ENCODE results near the gene HYAL3. TPM values are rescaled to one million over a fixed set of nuclear protein-coding genes. Genes with fewer than 3 reads are reported as not detected.

Gene HYAL3
- total RNA-seq, 1 donor from 2014 or later = 6.9 TPM

GRCh38 chr3:50270422-50271224 is 28.6 kb downstream of the HYAL3 start:
- Mint-ChIP-seq H3K9me3 (ENCODE audit: unreplicated experiment) (no peaks in the 10 kb centered on the region), H3K27me3 (ENCODE audit: low read depth, unreplicated experiment) (peaks cover 20% of the 10 kb centered on the region), H3K27ac (ENCODE audit: unreplicated experiment) (peak overlapping the region; percentile 41), H3K4me1 (ENCODE audit: low read depth, unreplicated experiment) (peaks cover 28% of the 10 kb centered on the region), H3K36me3 (ENCODE audit: low read depth, unreplicated experiment) (peaks cover 8% of the 10 kb centered on the region), H3K4me3 (ENCODE audit: unreplicated experiment) (peak overlapping the region; percentile 35)
- Histone ChIP-seq H3K79me2 (ENCODE audit: insufficient read depth, low read length) (no peaks in the 10 kb centered on the region), H3K36me3 (ENCODE audit: insufficient read depth, low read length) (no peaks in the 10 kb centered on the region), H3K9ac (ENCODE audit: low read length) (peak overlapping the region; percentile 38), H3K27ac (ENCODE audit: low read depth, low read length) (no peak overlapping the region), H3K4me3 (ENCODE audit: insufficient read depth, low read depth, low read length) (no peak overlapping the region), H3K9me3 (ENCODE audit: insufficient read depth, low read depth, low read length) (no peaks in the 10 kb centered on the region), H4K20me1 (ENCODE audit: insufficient read depth, low read length) (peaks cover 3% of the 10 kb centered on the region), H3K4me1 (ENCODE audit: insufficient read depth, low read length) (peaks cover 28% of the 10 kb centered on the region), H2AFZ (ENCODE audit: low read depth, low read length) (no peak overlapping the region), H3K27me3 (ENCODE audit: insufficient read depth, low read length) (peaks cover 24% of the 10 kb centered on the region), H3K4me2 (ENCODE audit: low read length) (peak overlapping the region; percentile 3)
- DNase-seq (ENCODE audit: low read depth) = no peak
- no peak for FAIRE-seq
- TF ChIP-seq CTCF (IDR thresholded peaks at IDR 0.05; ENCODE audit: insufficient read depth, low read depth, low read length) (no peak), EZH2 (IDR thresholded peaks at IDR 0.05; ENCODE audit: insufficient read depth, low read length) (no peak)

GRCh38 chr3:50269977-50270413 is 29.2 kb downstream of the HYAL3 start:
- Mint-ChIP-seq H3K27ac (ENCODE audit: unreplicated experiment) (no peak overlapping the region), H3K9me3 (ENCODE audit: unreplicated experiment) (no peaks in the 10 kb centered on the region), H3K4me3 (ENCODE audit: unreplicated experiment) (no peak overlapping the region), H3K27me3 (ENCODE audit: low read depth, unreplicated experiment) (peaks cover 14% of the 10 kb centered on the region), H3K36me3 (ENCODE audit: low read depth, unreplicated experiment) (peaks cover 8% of the 10 kb centered on the region), H3K4me1 (ENCODE audit: low read depth, unreplicated experiment) (peaks cover 31% of the 10 kb centered on the region)
- DNase-seq (ENCODE audit: low read depth) (no peak), FAIRE-seq (no peak)
- H3K9ac ChIP-seq (ENCODE audit: low read length) = peak overlapping the region; percentile 38
- TF ChIP-seq CTCF (IDR thresholded peaks at IDR 0.05; ENCODE audit: insufficient read depth, low read depth, low read length) (no peak), EZH2 (IDR thresholded peaks at IDR 0.05; ENCODE audit: insufficient read depth, low read length) (no peak)
- H3K9me3 ChIP-seq (ENCODE audit: insufficient read depth, low read depth, low read length) = no peaks in the 10 kb centered on the region
- H3K79me2 ChIP-seq (ENCODE audit: insufficient read depth, low read length) = no peaks in the 10 kb centered on the region
- peaks cover 32% of the 10 kb centered on the region for H3K4me1 ChIP-seq (ENCODE audit: insufficient read depth, low read length)
- peak overlapping the region; percentile 3 for H3K4me2 ChIP-seq (ENCODE audit: low read length)
- no peak overlapping the region for H3K4me3 ChIP-seq (ENCODE audit: insufficient read depth, low read depth, low read length)
- no peak overlapping the region for H2AFZ ChIP-seq (ENCODE audit: low read depth, low read length)
- H3K27ac ChIP-seq (ENCODE audit: low read depth, low read length) = no peak overlapping the region
- peaks cover 18% of the 10 kb centered on the region for H3K27me3 ChIP-seq (ENCODE audit: insufficient read depth, low read length)
- H3K36me3 ChIP-seq (ENCODE audit: insufficient read depth, low read length) = no peaks in the 10 kb centered on the region
- H4K20me1 ChIP-seq (ENCODE audit: insufficient read depth, low read length) = peaks cover 3% of the 10 kb centered on the region

- Histone ChIP-seq H3K9me3 (ENCODE audit: insufficient read depth, low read depth, low read length) (no peaks in the 10 kb centered on the region), H3K4me3 (ENCODE audit: insufficient read depth, low read depth, low read length) (no peak overlapping the region), H3K27me3 (ENCODE audit: insufficient read depth, low read length) (peaks cover 14% of the 10 kb centered on the region), H2AFZ (ENCODE audit: low read depth, low read length) (no peak overlapping the region), H4K20me1 (ENCODE audit: insufficient read depth, low read length) (peaks cover 1% of the 10 kb centered on the region), H3K79me2 (ENCODE audit: insufficient read depth, low read length) (no peaks in the 10 kb centered on the region), H3K4me2 (ENCODE audit: low read length) (peak overlapping the region; percentile 26), H3K4me1 (ENCODE audit: insufficient read depth, low read length) (peaks cover 36% of the 10 kb centered on the region), H3K36me3 (ENCODE audit: insufficient read depth, low read length) (no peaks in the 10 kb centered on the region), H3K9ac (ENCODE audit: low read length) (no peak overlapping the region), H3K27ac (ENCODE audit: low read depth, low read length) (no peak overlapping the region)
- Mint-ChIP-seq H3K4me3 (ENCODE audit: unreplicated experiment) (no peak overlapping the region), H3K27me3 (ENCODE audit: low read depth, unreplicated experiment) (peaks cover 10% of the 10 kb centered on the region), H3K36me3 (ENCODE audit: low read depth, unreplicated experiment) (peaks cover 6% of the 10 kb centered on the region), H3K27ac (ENCODE audit: unreplicated experiment) (peak overlapping the region; percentile 24), H3K9me3 (ENCODE audit: unreplicated experiment) (no peaks in the 10 kb centered on the region), H3K4me1 (ENCODE audit: low read depth, unreplicated experiment) (peaks cover 32% of the 10 kb centered on the region)
- DNase-seq (ENCODE audit: low read depth) = no peak
- no peak for TF ChIP-seq CTCF (IDR thresholded peaks at IDR 0.05; ENCODE audit: insufficient read depth, low read depth, low read length)
- TF ChIP-seq EZH2 (IDR thresholded peaks at IDR 0.05; ENCODE audit: insufficient read depth, low read length) = no peak
- no peak for FAIRE-seq
Observed at GRCh38 chr3:50269460-50269859, 29.7 kb downstream of the HYAL3 start.

All from astrocyte (in vitro differentiated cells and primary cell).